Sigmoid colon (tissue), 4 donors: Measurements from ENCODE around the gene CHN2.

ENCODE experiments used
- EP300 ChIP-seq, 4 donors: sonication (generic); formaldehyde crosslinking; IDR thresholded peaks; one replicate each; pipeline ENCODE4 v1.6.1; 2017; ENCODE audit warnings: antibody characterized with exemption in 4 of 4
- POLR2A ChIP-seq, 2 donors: fragments of 450-650 bp; IDR thresholded peaks; one replicate each; pipeline ENCODE4 v1.6.1; 2016; ENCODE audit warnings: antibody characterized with exemption in 2 of 2, mild to moderate bottlenecking in 2 of 2, moderate library complexity in 2 of 2
- POLR2AphosphoS5 ChIP-seq, 4 donors: sonication (generic); formaldehyde crosslinking; IDR thresholded peaks; one replicate each; pipeline ENCODE4 v1.6.1; 2017; ENCODE audit warnings: antibody characterized with exemption in 4 of 4
- TF ChIP-seq, protein P1 (sequence below), 4 experiments: fragments of 450-650 bp in 3 of 4; fragments of 200-600 bp in 1 of 4; IDR thresholded peaks; one replicate each; pipeline ENCODE4 v1.5.1; 2016 to 2019; ENCODE audit warnings: antibody characterized with exemption in 4 of 4, mild to moderate bottlenecking in 3 of 4, moderate library complexity in 2 of 4

DNA sequence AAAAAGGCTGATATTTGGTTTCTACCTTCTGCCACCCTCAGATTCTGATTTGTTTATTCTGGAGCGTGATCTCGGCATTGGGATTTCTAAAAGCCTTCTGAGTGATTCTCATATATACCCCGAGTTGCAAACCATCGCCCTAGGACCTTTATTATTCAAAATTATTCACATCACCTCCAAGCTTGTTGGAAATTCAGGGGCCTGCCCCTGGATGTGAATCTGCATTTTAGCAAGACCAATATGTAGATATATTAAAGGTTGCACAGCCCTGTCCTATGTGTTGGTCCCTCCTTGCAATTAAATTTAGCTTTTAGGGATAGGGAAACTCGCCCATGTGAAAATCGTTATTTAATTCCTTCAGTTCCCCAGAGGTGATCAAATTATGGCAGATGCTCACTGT lies 9.0 kb upstream of the CHN2 start:
- TF ChIP-seq, protein P1, sequence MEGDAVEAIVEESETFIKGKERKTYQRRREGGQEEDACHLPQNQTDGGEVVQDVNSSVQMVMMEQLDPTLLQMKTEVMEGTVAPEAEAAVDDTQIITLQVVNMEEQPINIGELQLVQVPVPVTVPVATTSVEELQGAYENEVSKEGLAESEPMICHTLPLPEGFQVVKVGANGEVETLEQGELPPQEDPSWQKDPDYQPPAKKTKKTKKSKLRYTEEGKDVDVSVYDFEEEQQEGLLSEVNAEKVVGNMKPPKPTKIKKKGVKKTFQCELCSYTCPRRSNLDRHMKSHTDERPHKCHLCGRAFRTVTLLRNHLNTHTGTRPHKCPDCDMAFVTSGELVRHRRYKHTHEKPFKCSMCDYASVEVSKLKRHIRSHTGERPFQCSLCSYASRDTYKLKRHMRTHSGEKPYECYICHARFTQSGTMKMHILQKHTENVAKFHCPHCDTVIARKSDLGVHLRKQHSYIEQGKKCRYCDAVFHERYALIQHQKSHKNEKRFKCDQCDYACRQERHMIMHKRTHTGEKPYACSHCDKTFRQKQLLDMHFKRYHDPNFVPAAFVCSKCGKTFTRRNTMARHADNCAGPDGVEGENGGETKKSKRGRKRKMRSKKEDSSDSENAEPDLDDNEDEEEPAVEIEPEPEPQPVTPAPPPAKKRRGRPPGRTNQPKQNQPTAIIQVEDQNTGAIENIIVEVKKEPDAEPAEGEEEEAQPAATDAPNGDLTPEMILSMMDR (IDR thresholded peaks at IDR 0.05): no peak
- TF ChIP-seq POLR2A (IDR thresholded peaks at IDR 0.05): no peak
- no peak for TF ChIP-seq POLR2AphosphoS5 (IDR thresholded peaks at IDR 0.05)
- no peak for TF ChIP-seq EP300 (IDR thresholded peaks at IDR 0.05)
